ENCODE data around the gene CBFA2T3.

Gene CBFA2T3

DNA sequence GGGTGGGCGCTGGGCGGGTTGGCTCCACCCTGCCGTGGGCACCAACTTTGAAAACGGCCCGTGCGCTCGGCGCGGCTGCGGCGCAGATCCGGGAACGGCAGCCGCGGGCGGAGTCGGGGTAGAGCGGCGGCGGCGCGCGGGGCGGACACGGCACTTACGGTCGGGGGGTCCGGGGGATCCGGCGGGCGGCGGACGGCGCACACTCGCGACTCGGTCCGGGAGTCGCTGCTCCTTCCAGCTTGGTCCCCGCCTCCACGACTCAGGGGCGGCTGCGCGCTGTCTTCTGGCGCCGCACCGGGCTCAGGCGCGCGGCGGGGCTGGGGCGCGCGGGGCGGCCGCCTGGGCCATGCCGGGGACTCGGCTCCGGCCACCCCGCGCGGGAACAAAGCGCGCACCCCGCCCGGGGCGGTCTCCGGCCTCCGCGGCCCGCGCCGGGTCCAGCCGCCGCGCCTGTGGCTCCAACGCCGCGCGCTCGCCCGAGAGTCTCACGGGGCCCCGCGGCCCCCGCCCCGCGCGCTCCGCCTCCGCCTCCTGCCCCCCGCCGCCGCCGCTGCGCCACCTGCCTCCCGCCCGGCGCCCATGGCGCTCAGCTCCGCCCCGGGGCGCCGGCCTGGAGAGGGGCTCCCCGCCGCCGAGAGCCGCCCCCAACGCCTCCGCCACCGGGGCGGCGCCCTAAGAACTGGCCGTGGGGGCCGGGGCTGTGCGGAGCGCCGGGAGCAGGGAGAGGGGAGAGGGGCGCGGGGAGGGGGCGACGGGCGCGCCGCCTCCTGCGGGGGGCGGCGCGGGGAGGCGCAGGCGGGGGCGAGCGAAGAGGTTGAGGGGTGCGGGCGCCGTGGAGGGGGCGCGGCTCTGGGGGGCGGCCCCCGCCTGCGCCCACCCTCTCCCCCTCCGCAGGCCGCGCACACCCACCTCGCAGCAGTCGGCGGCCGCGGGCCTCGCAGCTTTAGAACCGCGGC is 35.9 kb downstream of the CBFA2T3 start:
- no peak for DNase-seq (ENCODE audit: low read depth in 1 of 2, low spot score in 1 of 2)

DNA sequence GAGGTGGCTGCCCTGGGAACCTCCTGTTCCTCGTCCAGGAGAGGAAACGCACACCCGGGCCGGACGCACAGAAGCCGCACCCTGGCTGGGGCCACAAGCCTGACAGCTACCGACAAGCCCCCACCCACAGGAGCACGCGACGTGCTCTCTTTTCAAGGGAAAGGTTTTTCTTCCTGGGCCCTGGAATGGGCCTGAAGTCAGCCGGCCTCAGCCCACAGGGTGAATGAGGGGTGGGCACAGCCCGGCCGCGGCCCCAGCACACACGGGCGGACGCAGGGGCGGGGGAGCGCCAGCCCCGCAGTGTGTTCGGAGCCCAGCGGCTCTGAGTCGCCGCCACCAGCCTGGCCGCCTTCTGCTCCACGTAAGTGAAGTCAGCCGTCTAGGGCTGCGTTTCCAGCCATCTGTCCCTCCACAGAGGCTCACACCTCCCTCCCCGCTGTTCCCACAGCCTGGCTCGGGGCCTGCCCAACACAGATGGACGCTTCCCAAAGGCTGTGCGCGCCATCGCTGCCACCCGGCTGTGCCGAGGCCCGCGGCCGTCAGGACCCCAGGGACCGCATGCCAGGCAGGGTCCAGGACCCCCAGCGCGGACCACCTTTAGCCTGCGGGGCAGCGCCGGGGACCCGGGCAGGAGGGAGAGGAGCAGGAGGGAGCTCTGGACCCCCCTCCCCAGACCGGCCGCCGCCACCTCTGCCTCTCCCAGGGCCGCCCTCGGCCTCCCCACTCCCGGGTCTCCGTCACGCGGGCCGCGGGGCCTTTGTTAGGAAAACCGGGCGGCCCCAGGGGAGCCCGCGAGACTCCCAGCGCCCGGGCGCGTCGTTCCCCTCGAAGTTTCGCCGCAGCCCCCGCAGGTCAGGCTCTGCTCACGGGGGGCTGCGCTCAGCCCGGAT is 36.8 kb downstream of the CBFA2T3 start:
- DNase-seq (ENCODE audit: low read depth in 1 of 2, low spot score in 1 of 2) = no peak

DNA sequence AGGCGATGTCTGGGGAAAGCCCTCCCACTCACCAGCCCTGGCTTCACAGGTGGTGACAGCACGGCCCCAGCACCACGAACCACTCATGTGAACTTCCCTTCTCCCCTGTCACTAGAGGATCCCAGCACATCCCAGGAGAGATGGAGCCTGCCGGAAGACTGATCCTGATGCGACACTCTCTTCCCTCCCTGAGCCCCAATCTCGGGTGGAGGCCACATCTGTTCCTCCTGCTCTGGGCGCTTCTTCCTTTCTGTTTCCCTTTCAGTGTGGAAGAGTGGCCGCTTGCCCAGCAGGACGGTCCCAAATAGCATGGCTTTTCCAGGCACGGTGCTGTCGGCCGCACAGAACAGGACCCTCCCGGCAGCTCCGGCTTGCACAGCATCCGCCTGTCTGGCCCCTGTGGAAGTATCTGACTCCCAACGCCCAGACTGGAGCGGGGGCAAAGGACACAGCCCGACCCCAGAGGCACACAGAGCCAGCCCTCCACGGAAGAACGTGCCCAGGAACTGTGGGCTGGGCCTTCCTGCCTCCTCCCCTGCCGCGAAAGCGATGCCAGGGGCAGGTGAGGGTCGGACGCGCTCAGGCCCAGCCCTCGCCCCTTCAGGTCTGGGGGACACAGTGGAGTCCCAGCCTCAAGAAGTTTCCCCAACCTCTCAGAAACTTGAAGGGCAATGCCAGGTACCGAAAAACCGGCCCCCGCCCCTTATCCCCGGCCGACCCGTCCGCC is 37.6 kb downstream of the CBFA2T3 start:
- no peak for DNase-seq (ENCODE audit: low read depth in 1 of 2, low spot score in 1 of 2)

DNA sequence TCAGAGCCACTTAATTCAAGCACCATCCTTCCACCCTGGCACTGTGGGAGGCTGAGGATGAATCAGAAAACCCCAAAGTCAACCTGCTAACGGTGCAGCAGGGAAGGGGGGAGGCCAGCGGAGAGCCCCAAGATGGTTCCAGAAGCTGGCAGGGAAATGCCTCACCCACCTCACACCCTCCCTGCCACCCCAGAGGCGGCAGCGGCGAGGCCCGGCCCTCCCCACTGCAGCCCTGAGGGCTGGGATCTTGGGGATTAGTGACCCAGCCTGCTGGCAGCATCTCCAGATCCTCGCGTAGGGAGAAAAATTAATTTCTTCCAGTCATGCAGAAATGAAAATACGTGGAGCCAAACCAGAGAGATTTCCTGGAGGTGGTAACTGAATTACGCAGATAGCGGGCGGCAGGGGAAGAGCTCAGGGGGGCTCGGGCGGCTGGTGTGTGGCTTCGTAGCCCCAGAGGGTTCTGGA is 38.2 kb downstream of the CBFA2T3 start:
- no peak for DNase-seq (ENCODE audit: low read depth in 1 of 2, low spot score in 1 of 2)

DNA sequence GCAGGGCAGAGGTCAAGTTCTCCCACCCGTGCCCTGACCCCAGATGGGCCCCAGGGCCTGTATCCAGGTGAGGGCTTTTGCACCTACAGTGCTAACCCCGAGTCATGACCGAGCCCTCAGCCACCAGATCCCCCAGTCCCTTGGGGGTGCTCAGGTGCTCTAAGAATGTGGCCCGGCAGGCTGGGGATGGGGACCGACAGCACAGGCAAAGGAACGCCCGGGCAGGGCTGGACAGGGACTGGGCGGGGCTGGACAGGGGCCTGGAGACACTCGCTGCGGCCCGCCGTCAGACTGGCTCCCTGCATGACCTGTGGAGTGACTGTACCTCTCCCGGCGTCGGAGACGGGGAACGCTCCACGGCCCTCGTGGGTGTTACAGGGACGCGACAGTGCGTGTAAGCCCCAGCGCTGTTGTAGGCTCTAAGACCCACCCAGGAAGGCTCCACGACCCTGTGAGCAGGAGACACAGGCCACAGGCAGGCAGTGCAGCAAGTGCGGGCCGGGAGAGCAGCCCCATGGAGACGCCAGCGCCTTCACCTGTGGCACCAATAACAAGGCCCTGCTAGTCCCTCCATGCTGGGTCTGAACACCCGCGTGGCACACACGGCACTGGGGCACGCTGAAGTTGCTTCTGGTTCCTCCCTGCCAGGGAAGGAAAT is 38.8 kb downstream of the CBFA2T3 start:
- no peak for DNase-seq (ENCODE audit: low read depth in 1 of 2, low spot score in 1 of 2)

DNA sequence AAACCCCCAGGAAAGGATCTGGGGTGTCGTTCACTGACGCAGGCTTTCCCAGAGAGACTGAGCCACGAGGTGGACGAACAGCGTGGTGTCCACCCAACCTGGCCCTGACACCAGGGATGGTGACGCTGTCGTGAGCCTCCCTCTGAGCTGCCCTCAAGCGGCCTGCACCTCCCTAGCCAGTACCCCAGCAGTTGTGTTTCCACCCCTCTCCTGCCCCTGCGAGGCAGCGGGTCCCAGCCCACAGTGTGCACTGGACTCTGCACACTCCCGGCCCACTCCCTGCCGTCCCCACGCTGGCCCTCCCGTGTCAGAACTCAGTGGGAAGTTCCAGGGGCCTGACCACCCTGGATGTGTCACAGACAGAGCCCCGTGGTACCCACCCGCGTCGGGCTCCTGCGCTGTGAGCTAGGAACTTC is 39.8 kb downstream of the CBFA2T3 start:
- no peak for DNase-seq (ENCODE audit: low read depth in 1 of 2, low spot score in 1 of 2)

DNA sequence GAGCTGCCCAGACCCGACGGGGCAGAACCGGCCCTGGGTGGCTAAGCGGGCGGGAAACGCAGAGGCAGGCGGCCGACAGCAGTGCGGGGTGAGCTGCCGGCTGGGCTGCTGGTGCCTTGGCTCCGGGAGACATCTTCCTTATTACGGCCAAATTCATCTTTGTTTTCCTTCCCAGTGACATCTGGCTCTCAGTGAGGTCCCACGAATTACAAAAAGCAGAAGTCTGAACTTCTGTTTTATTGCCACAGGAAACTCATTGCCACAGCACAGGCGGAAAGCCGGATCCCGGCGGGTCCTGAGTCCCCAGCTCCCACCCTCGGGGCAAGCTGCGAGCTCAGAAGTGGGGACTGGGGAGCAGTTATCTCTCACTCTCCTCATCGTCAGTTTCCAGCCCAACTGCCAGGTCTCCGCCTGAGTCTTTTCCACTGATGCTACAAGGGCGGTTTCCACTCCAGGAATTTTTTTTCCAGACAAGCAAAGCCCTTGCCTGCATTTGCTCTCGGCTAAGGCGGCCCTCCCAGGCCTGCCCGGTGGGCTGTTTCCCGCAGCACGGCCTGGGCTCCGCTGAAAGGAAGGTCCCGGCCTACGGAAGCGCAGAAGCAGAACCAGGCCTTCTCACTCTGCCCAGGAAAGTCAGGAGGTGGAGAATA is 40.3 kb downstream of the CBFA2T3 start:
- no peak for DNase-seq (ENCODE audit: low read depth in 1 of 2, low spot score in 1 of 2)

DNA sequence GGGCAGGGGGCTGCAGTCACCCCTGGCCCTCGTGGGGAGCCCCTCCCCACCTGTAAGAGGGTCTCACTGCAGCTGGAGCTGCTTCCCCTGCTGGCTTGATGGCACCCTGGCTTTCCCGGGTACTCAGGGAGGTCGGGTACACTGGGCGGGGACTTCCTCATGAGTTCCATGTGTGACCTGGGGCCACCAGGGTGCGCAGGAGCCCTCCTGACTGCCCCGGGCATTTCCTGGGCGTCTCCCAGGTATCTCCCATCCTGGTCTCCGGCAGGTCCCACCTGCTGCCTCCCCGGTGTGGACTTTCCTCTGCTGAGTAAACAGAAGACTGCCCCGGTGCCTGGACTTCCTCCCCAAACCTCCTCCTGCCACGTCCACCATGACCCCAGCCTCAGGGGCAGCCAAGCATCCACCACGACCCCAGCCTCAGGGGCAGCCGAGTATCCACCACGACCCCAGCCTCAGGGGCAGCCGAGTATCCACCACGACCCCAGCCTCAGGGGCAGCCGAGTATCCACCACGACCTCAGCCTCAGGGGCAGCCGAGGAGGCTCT is 40.9 kb downstream of the CBFA2T3 start:
- no peak for DNase-seq (ENCODE audit: low read depth in 1 of 2, low spot score in 1 of 2)

DNA sequence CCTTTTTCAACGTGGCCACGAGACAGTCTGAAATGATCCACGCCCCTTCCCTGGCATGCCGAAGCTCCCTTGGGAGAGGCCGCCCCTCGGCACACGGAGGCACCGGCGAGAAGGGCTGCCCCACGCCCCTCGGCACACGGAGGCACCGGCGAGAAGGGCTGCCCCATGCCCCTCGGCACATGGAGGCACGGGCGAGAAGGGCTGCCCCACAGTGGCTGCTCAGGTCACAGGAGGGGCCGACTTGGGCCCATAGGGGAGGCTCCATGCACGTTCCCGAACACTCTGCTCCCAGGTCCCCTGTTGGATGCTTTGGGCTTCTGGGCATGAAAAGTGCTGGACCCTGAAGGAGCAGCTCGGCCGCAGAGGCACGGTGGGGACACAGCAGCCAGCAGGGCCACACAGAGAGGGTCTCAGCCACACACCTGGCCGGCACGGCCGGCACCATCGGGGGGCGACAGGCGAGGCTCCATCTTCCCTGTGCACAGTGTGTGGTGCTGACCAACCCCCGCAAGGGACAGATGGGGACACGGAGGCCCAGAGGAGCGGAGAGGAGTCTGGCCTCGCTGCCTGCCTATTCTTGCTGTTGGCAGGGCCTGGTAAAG is 42.8 kb downstream of the CBFA2T3 start:
- no peak for DNase-seq (ENCODE audit: low read depth in 1 of 2, low spot score in 1 of 2)

DNA sequence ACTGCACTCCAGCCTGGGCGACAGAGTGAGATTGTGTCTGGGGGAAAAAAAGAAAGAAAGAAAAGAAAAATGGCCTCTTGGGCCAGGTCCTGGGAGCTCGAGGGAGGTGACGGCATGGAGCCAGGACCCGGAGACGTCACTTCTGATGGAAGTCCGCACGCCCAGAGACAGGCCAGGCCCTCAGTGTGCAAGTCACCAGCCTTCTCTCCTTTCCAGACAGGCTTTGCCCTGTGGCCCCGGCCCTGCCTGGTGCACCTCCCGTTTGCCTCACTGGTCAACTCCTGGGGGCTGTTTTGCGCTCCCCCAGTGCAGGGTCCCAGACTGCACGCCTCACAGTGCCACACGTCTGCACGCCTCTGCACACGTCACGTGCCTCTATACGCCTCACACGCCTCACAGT is 44.1 kb downstream of the CBFA2T3 start:
- DNase-seq (ENCODE audit: low read depth in 1 of 2, low spot score in 1 of 2) = no peak

DNA sequence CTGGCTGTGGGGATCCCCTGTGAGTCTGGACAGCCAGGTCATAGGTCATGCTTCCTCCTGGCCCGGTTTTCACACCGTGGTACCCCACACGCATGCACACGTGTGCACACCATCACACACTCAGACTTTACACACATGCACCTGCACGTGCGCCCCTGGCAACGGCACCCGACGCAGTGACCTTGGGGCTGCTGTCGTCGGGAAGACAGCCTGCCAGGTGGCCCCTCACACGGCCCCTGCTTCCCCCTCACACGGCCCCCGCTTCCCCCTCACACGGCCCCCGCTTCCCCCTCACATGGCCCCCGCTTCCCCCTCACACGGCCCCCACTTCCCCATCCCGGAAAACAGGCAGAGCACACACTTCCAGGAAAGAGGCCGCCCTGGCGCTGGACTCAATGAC is 45.1 kb downstream of the CBFA2T3 start:
- no peak for DNase-seq (ENCODE audit: low read depth in 1 of 2, low spot score in 1 of 2)

DNA sequence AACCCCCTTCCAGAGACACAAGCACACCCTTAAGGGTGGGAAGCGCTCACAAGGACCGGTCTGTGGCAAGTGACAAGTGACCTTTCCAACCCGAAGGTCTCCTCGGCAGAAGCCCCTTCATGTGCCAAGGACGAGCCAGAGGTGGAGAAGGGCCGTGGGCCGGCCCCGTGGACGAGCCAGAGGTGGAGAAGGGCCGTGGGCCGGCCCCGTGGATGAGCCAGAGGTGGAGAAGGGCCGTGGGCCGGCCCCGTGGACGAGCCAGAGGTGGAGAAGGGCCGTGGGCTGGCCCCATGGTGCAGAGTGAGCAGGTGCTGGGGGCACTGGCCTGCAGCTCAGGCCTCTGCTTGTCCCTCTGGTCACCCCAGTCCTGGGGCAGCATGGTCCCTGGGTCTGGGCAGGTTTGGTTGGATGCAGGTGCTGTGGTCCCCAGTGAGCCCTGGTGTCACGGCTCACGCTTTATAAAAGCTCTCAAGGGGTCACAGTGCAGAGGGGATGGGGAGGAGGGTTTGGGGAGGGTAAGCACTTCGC is 45.6 kb downstream of the CBFA2T3 start:
- DNase-seq (ENCODE audit: low read depth in 1 of 2, low spot score in 1 of 2) = no peak

DNA sequence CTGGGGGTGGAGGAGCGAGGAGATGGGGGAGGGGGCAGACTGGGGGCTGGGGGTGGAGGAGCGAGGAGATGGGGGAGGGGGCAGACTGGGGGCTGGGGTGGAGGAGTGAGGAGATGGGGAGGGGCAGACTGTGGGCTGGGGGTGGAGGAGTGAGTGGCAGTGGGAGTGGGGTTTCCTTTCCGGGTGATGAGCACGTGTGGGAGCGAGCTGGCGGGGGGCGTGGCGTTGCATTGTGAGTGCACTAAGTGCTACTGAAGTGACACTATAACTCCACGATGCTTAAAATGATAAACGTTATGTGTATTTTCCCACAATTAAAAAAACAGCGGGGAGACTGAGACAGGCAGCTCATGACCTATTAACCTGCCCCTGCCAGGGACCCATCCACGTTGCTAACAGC is 46.3 kb downstream of the CBFA2T3 start:
- no peak for DNase-seq (ENCODE audit: low read depth in 1 of 2, low spot score in 1 of 2)

DNA sequence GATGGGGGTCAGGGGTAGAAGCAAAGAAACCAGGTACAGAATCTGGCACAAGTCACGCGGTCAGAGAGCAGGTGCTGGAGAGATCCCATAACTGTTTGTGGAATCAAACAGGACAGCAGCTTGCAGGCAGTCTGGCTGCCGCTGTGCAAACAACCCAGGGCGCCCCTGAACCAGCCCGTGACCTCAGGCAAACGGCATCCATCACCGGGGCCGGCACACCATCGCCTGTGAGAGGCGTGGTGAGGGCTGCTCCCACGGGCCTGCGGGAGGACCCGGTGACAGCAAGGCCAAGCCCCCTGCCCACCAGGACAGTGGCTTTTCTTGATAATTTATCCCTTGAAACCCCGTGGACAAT is 47.9 kb downstream of the CBFA2T3 start:
- no peak for DNase-seq (ENCODE audit: low read depth in 1 of 2, low spot score in 1 of 2)

DNA sequence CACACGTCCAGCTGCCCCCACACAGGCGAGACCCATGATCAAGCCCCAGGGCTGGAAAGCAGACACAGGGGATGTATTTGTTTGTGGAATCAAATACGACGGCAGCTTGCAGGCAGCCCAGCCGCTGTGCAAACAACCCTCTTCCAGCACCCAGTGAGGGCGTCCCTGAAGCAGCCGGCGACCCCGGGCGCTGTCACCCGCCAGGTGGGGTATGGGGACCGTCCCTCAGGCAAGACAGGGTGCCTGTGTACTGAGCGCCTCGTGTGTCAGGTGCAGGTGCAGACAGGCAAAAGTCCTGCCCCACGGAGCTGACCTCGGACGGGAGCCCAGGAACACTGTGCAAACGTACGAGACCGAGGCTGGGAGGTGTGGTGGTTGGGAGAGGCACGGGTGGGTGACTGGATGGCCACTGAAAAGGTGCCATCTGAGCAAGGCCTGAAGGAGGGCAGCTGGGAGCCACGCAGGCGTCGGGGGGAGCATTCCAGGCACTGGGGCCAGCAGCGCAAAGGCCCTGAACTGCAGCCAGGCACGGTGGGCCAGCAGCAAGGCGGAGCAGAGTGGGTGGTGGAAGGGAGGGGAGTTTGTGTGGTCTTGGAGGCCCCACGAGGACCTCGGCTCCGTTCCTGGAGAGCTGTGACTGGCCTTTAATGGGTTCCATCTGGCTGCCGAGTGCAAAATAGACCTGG is 48.5 kb downstream of the CBFA2T3 start:
- no peak for DNase-seq (ENCODE audit: low read depth in 1 of 2, low spot score in 1 of 2)

DNA sequence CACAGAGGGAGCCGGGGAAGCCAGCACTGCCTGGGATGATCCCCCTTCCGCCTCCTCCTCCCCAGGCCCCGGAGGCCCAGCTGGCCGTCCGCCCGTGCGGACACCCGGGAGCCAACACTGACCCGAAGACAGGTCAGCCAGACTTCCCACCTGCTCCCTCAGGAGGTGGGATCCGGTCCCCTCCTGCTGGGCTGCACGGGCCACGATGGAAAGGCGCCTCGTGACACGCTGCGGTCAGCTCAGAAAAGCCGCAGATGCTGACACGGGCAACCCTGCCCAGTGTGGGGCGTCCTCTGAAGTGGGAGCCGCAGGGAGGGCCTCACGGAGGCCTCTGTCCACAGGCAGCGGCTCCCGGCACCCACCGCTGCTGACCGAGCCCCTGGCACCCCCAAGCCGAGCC is 49.3 kb downstream of the CBFA2T3 start:
- no peak for DNase-seq (ENCODE audit: low read depth in 1 of 2, low spot score in 1 of 2)

DNA sequence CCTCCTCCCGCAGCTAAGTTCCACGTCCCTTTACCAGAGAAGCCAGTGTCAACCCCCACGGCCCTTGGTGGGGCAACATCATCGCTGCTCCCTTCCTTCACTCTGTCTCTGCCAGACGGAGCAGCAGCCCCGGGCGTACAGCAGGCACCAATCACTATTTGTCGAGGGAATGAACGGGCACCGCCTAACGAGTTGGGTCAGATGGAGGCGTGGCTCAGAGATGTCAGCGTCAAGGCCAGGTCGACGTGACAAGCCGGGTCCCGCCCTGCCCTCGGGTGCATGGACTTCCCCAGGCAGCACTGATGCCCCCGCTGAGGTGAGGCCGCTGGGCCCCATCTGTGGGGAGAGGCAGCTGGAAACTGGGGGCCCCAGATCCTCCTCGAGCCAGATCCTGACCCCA is 50.0 kb downstream of the CBFA2T3 start:
- DNase-seq (ENCODE audit: low read depth in 1 of 2, low spot score in 1 of 2) = no peak

DNA sequence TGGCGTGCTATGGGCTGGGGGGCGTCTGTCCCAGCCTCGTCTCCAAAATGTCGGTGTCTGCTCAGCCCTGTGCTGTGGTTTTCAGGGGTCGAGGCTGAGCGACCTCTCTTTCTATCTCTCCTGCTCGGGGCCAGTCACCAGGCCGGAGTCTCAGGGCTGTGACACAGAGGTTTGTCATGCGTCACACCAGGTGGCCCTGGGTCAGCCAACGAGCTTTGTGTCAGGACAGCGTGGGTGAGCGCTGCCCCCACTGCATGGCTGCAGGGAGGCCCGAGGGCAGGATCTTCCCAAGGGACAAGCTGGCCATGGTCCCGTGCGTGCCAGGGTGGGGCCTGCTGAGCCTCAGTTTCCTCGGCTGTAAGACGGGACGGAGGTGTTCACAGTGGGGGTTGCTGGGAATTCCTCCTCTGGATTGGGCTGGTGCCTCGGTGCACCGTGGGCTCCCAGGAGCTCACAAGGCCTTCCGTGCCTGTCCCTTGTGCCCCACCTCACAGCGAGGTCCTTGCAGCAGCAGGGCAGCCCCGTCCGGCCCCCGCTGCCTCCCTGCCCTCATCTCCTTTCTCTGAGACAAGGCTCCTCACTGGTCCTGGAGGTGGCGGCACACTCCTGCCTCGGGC is 50.5 kb downstream of the CBFA2T3 start:
- DNase-seq (ENCODE audit: low read depth in 1 of 2, low spot score in 1 of 2) = no peak
